Measurements from ENCODE around the gene SLC25A52.
A peak's percentile ranks its signal among the peaks of the same experiment; 100 is the strongest.
"Not testable (repeated sequence)": the region's sequence is repeated elsewhere in the genome, so short reads cannot be mapped to it uniquely, and the experiment has no call there.

The SLC25A52 gene

DNA sequence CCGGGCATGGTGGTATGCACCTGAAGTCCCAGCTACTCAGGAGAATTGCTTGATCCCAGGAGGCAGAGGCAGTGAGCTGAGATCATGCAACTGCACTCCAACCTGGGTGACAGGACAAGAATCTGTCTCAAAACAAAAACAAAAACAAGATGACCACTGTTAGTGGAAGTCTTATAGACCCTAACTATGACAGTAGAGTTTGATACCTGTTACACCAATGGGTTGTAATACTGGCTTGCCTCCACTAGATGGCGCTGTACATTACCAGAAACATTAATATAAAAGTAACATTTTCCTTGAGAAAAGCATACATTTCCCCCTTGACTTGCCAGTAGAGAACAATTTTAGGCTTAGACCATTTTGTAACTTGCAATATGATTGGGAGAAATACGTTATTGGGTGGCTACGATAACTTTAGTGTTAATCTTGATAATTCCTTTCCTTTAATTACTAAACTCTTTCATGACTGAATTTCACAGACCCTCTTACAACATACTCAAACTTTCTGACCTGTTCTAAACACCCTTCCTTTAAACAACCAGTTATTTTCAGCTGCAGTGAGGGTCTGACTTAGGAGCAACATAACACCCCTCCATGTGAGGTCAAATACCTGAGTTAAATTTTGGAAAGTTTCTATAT, 19.5 kb downstream of the SLC25A52 start:
- no peak overlapping the region for H3K4me3 ChIP-seq (ENCODE audit: low read depth, low read length)
- TF ChIP-seq, protein P1, sequence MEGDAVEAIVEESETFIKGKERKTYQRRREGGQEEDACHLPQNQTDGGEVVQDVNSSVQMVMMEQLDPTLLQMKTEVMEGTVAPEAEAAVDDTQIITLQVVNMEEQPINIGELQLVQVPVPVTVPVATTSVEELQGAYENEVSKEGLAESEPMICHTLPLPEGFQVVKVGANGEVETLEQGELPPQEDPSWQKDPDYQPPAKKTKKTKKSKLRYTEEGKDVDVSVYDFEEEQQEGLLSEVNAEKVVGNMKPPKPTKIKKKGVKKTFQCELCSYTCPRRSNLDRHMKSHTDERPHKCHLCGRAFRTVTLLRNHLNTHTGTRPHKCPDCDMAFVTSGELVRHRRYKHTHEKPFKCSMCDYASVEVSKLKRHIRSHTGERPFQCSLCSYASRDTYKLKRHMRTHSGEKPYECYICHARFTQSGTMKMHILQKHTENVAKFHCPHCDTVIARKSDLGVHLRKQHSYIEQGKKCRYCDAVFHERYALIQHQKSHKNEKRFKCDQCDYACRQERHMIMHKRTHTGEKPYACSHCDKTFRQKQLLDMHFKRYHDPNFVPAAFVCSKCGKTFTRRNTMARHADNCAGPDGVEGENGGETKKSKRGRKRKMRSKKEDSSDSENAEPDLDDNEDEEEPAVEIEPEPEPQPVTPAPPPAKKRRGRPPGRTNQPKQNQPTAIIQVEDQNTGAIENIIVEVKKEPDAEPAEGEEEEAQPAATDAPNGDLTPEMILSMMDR (IDR thresholded peaks at IDR 0.05; ENCODE audit: low read depth, low read length, missing control alignments), result peak; percentile 70
- DNase-seq (ENCODE audit: low read depth), result peak; percentile 16
- in situ Hi-C loops (cut with HindIII; ENCODE audit: low sequenced_read_pairs), result no loop called here

DNA sequence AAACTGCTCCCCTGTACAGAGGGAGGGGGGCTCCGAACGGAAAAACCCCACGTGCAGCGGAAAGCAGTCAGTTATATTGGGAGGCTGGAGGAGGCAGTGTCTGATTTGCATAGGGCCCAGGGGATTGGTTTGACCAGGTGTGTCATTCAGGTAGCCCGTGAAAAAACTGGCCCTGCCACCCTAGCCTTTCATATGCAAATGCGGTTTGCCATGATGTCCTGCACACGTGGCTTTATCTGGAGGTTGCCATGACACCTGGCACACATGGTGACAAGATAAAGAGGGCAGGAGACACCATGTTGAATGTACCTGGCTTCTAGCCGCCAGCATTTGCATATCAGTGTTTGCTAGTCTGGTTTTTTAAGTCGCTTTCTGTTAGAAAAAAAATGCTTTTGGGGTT, 20.5 kb downstream of the SLC25A52 start:
- no peak overlapping the region for H3K4me3 ChIP-seq (ENCODE audit: low read depth, low read length)
- TF ChIP-seq, protein P1 (IDR thresholded peaks at IDR 0.05; ENCODE audit: low read depth, low read length, missing control alignments), result no peak

DNA sequence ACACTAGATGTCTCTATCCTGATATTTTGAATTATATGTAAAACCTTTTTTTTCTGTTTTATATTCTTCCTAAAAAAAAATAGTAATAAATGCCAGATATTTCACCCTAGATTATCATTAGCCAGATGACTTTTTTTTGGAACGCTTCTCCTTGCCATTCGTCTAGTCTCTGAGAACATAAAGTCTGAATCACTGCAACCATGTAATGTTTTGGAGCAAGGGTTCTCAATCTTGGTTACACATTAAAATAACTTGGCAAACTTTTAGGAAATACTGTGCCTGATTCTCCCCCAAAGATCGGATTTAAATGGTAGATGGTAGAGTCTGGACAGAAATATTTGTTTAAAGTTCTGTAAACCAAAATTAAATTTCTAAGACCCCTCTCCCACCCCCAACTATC, 21.0 kb downstream of the SLC25A52 start:
- H3K4me3 ChIP-seq (ENCODE audit: low read depth, low read length), result no peak overlapping the region
- no peak for DNase-seq (ENCODE audit: low read depth)
- TF ChIP-seq, protein P1 (IDR thresholded peaks at IDR 0.05; ENCODE audit: low read depth, low read length, missing control alignments), result no peak
- in situ Hi-C loops (cut with HindIII; ENCODE audit: low sequenced_read_pairs), result no loop called here

More for the DNA sequence above, 20.5 kb downstream of the SLC25A52 start:
- in situ Hi-C loops (cut with HindIII; ENCODE audit: low sequenced_read_pairs), result no loop called here
- DNase-seq (ENCODE audit: low read depth), result no peak

DNA sequence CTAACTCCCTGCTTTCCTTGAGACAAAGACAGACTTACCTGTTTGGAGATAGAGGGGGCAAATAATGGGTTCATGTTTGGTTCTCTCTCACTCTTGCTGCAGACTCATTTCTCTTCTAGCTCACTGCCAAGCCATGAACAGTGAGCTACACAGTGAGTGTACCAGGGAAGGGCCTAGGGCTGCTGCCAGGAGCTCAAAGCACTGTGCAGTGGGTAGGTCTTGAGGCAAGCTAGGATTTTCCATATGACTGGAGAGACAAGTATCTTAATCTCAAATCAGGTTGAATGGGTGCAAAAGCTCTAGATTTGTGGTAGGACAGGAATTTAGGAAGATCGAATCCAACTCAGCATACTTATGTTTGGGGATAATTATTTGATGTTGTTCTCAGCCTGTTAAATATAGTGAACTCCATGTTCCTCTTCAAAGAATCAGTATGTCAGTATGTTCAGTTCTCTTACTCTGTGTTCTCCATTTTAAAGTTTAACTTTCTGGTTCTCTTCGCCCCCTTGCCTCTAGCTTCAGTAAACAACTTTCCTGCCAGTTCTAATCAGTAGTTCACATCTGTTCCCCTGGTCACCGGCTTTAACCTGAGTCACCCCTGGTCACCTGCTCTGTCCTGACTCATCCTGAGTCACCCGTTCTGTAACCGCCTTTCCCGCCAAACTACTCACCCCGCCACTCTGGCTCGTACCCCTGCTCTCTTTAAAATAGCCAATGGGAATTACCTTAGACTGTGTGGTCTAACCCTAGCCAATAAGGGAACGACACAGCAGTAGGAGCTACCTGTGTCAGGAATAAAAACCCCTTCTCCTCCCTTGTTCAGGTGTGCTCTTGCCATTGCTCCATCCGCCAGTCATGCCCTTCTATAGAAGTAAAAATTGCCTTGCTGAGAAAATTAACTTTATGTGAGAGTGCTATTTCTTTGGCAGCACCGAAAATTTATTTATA, 21.9 kb downstream of the SLC25A52 start:
- TF ChIP-seq, protein P1 (IDR thresholded peaks at IDR 0.05; ENCODE audit: low read depth, low read length, missing control alignments), result no peak
- no peak overlapping the region for H3K4me3 ChIP-seq (ENCODE audit: low read depth, low read length)
- in situ Hi-C loops (cut with HindIII; ENCODE audit: low sequenced_read_pairs), result no loop called here
- DNase-seq (ENCODE audit: low read depth), result no peak

DNA sequence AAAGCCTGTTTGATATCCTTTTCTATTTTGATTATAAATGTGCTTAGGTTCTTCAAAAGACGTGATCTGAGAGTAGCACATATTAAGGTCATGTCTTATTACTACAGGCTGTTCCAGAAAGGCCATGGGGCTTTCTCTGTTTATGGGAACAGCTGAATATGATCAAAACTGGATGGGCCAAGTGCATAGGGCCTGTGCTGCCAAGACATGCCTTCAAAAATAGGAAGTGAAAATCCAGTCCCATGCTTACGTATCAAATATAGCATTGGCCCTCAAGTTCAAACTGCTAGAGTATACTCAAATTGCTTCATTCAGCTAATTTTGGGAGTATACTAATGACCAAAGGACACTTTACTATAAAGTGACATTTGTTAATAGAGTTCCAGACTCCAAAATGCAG, 24.1 kb downstream of the SLC25A52 start:
- no peak for DNase-seq (ENCODE audit: low read depth)
- TF ChIP-seq, protein P1 (IDR thresholded peaks at IDR 0.05; ENCODE audit: low read depth, low read length, missing control alignments), result no peak
- no peak overlapping the region for H3K4me3 ChIP-seq (ENCODE audit: low read depth, low read length)
- in situ Hi-C loops (cut with HindIII; ENCODE audit: low sequenced_read_pairs), result no loop called here

DNA sequence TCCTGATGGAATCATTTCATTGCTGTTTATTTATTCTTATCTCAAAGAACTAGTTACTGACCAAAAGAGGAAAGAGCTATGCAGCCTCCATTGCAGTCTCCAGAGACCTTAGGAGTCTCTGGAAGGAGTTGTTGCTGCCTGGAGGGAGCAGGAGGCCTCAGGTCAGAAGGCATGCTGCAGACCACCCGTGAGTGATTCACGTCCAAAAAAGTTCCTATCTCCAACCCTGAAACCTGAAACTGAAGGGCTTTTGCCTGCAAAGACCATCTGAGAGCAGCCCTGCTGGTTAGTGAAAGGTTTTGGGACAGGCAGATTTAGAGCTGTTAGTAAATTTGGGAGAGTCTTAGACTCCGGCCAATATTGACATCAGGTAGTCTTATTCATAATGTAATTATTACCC, 29.1 kb downstream of the SLC25A52 start:
- TF ChIP-seq, protein P1 (IDR thresholded peaks at IDR 0.05; ENCODE audit: low read depth, low read length, missing control alignments), result no peak
- no peak for DNase-seq (ENCODE audit: low read depth)
- no peak overlapping the region for H3K4me3 ChIP-seq (ENCODE audit: low read depth, low read length)
- in situ Hi-C loops (cut with HindIII; ENCODE audit: low sequenced_read_pairs), result no loop called here

DNA sequence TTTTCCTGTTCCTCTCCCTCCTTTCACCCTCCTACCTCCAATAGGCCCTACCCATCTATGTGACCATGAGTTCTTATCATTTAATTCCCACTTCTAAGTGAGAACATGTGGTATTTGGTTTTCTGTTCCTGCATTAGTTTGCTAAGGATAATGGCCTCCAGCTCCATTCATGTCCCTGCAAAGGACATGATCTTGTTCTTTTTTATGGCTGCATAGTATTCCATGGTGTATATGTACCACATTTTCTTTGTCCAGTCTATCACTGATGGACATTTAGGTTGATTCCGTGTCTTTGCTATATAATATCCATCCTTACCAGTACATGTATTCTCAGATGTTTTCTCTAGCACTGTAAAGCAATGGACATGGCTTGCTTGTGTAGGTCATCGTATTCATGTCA, 31.5 kb downstream of the SLC25A52 start:
- in situ Hi-C loops (cut with HindIII; ENCODE audit: low sequenced_read_pairs); H3K4me3 ChIP-seq (ENCODE audit: low read depth, low read length): not testable (repeated sequence)

More for the DNA sequence above, 31.5 kb downstream of the SLC25A52 start:
- DNase-seq (ENCODE audit: low read depth), result not testable (repeated sequence)

All from astrocyte of the cerebellum (primary cell).